ENCODE measurements around the gene SRGAP3. TPM values are rescaled to one million over a fixed set of nuclear protein-coding genes. Genes with fewer than 3 reads are reported as not detected.

The SRGAP3 gene
- total RNA-seq, 5 donors from 2014 or later (not counting 1 experiment from before 2014, with no cell fraction given): 1.4 to 4.4 (median 2.8) TPM

DNA sequence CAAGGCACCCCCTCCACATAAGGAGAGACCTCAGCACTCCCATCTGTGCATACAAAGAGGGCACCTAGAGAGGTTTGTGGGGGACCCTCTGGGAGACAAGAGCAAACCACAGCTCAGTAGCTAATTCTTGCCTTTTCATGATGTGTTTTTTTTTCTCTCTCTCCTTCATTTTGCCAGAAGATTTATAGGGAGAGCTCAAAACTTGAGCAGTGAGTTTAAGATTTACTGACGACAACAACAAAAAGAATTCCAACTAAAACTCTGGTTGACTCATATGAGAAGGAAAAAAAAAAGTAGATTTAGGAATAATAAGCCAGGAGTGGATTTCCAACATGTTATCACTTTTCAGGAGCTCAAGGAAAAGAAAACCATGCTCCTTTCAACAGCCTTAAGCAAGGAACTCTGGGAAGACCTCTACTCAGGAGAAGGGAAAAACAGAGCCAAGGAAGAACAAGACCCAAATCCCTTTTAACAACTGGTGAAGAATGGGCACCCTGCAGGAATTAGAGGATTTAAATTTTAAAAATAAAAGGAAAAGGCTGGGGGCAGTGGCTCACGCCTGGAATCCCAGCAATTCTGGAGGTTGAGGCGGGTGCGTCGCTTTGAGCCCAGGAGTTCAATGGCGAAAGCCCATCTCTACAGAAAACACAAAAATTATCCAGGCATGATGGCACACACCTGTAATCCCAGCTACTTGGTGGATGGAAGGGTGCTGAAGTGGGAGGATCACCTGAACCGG is 228.0 kb downstream of the SRGAP3 start:
- H3K4me1 Mint-ChIP-seq: no peaks in the 10 kb centered on the region
- ATAC-seq (replicated peaks in 1 of 4) (no peak), DNase-seq (no peak)
- no peaks in the 10 kb centered on the region for H3K9me3 Mint-ChIP-seq
- no peak overlapping the region for H3K4me3 Mint-ChIP-seq
- no peaks in the 10 kb centered on the region for H3K9me3 ChIP-seq
- POLR2A ChIA-PET: interaction anchor here in 1 of 2 donors (0.6 kb wide), 1 partner anchor 29 kb away, joined by 3 read pairs; no protein-coding TSS in a partner anchor
- no peak overlapping the region for H3K27ac Mint-ChIP-seq
- no peaks in the 10 kb centered on the region for H3K4me1 ChIP-seq (ENCODE audit: control insufficient read depth in 1 of 2, extremely low read depth in 1 of 2, insufficient read depth in 2 of 2, low read length in 2 of 2)
- H3K27me3 ChIP-seq (replicated peaks in 1 of 2; ENCODE audit: control insufficient read depth in 2 of 2, extremely low read depth in 1 of 2, insufficient read depth in 2 of 2, low read length in 1 of 2): no peaks in the 10 kb centered on the region
- H3K36me3 Mint-ChIP-seq: no peaks in the 10 kb centered on the region
- CTCF ChIA-PET: interaction anchor here in 1 of 2 donors (0.6 kb wide), 1 partner anchor 50 kb away, joined by 3 read pairs; no protein-coding TSS in a partner anchor
- no peaks in the 10 kb centered on the region for H3K36me3 ChIP-seq (ENCODE audit: control insufficient read depth in 2 of 2, extremely low read depth in 1 of 2, insufficient read depth in 1 of 2, low read length in 1 of 2)
- H3K27me3 Mint-ChIP-seq: no peaks in the 10 kb centered on the region
- no peak overlapping the region for H3K4me3 ChIP-seq (ENCODE audit: control insufficient read depth in 1 of 2, extremely low read depth in 1 of 2, low read length in 1 of 2)
- H3K27ac ChIP-seq (ENCODE audit: low read length): no peak overlapping the region
- 88% methylated on average over 1 of the region's 7 CpGs for WGBS (ENCODE audit: insufficient coverage)

DNA sequence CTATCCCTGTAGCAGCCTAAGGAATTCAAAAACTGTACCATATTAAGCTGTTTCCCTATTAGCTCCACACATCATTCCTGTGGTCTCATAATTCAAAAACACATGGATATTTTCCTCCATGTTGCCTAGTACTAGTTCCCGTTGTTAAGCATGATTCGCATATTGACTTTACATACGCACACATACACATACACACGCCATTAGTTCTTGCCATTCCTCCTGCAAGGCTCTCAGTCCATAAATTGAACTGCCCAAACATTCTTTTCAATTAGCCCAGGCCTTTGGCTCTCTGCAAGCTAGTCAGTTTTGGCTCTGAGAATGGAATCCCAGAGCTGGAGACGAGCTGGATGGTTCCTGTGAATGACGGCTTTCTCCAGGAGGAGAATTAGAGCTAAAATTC is 229.0 kb downstream of the SRGAP3 start:
- ATAC-seq (replicated peaks in 1 of 4) (no peak), DNase-seq (no peak)
- no peaks in the 10 kb centered on the region for H3K36me3 Mint-ChIP-seq
- Histone ChIP-seq H3K27ac (ENCODE audit: low read length) (no peak overlapping the region), H3K9me3 (no peaks in the 10 kb centered on the region), H3K4me1 (ENCODE audit: control insufficient read depth in 1 of 2, extremely low read depth in 1 of 2, insufficient read depth in 2 of 2, low read length in 2 of 2) (no peaks in the 10 kb centered on the region), H3K4me3 (ENCODE audit: control insufficient read depth in 1 of 2, extremely low read depth in 1 of 2, low read length in 1 of 2) (no peak overlapping the region), H3K36me3 (ENCODE audit: control insufficient read depth in 2 of 2, extremely low read depth in 1 of 2, insufficient read depth in 1 of 2, low read length in 1 of 2) (no peaks in the 10 kb centered on the region), H3K27me3 (replicated peaks in 1 of 2; ENCODE audit: control insufficient read depth in 2 of 2, extremely low read depth in 1 of 2, insufficient read depth in 2 of 2, low read length in 1 of 2) (no peaks in the 10 kb centered on the region)
- 89% methylated on average over 6 of the region's 6 CpGs for WGBS (ENCODE audit: insufficient coverage)
- no peaks in the 10 kb centered on the region for H3K4me1 Mint-ChIP-seq
- H3K27me3 Mint-ChIP-seq: no peaks in the 10 kb centered on the region
- no peaks in the 10 kb centered on the region for H3K9me3 Mint-ChIP-seq
- ChIA-PET POLR2A (no interaction called here), CTCF (no interaction called here)
- H3K4me3 Mint-ChIP-seq: no peak overlapping the region
- no peak overlapping the region for H3K27ac Mint-ChIP-seq

DNA sequence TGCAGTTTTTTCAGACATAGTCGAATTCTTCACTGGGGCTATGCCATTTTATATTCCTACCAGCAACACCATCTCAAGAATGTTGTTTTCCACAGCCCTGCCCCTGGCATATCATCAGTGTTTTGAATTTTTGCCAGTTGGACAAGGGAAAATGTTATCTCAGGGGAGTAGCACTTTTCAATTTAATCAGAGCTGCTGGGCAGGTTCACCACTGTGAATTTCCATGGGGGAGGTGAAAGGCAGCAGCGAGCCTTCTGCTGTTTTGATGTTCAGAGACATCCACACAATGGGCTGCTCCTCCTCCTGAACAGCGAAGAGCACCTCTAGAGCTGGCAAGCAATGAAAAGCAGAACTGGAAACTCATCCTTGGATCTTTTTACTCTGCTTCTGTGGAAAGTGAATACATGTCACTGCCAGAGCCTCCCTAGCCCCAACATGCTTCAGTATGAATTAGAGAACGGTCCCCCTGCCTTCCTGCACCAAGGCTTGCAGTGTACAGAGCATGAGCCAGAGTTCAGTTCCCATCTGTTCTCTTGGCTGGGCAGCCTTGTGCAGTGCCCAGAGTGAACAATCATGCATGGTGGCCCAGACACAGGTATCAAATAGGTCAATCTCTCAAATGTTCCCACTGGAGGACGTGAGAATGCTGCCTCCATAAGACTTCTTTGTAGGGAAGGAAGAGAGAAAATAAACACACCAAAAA is 230.0 kb downstream of the SRGAP3 start:
- no peak overlapping the region for H3K27ac Mint-ChIP-seq
- no peak overlapping the region for H3K4me3 Mint-ChIP-seq
- no peaks in the 10 kb centered on the region for H3K27me3 ChIP-seq (replicated peaks in 1 of 2; ENCODE audit: control insufficient read depth in 2 of 2, extremely low read depth in 1 of 2, insufficient read depth in 2 of 2, low read length in 1 of 2)
- no peaks in the 10 kb centered on the region for H3K9me3 Mint-ChIP-seq
- no peak for DNase-seq
- CTCF ChIA-PET: no interaction called here
- ATAC-seq (replicated peaks in 1 of 4): no peak
- peaks cover 0 to 3% of the 10 kb centered on the region in 2 donors for H3K27me3 Mint-ChIP-seq
- H3K4me1 ChIP-seq (ENCODE audit: control insufficient read depth in 1 of 2, extremely low read depth in 1 of 2, insufficient read depth in 2 of 2, low read length in 2 of 2): no peaks in the 10 kb centered on the region
- POLR2A ChIA-PET: no interaction called here
- H3K36me3 Mint-ChIP-seq: peaks cover 4% of the 10 kb centered on the region
- H3K36me3 ChIP-seq (ENCODE audit: control insufficient read depth in 2 of 2, extremely low read depth in 1 of 2, insufficient read depth in 1 of 2, low read length in 1 of 2): no peaks in the 10 kb centered on the region
- H3K4me3 ChIP-seq (ENCODE audit: control insufficient read depth in 1 of 2, extremely low read depth in 1 of 2, low read length in 1 of 2): no peak overlapping the region
- no peak overlapping the region for H3K27ac ChIP-seq (ENCODE audit: low read length)
- 79% methylated on average over 3 of the region's 5 CpGs for WGBS (ENCODE audit: insufficient coverage)
- H3K4me1 Mint-ChIP-seq: no peaks in the 10 kb centered on the region
- no peaks in the 10 kb centered on the region for H3K9me3 ChIP-seq

DNA sequence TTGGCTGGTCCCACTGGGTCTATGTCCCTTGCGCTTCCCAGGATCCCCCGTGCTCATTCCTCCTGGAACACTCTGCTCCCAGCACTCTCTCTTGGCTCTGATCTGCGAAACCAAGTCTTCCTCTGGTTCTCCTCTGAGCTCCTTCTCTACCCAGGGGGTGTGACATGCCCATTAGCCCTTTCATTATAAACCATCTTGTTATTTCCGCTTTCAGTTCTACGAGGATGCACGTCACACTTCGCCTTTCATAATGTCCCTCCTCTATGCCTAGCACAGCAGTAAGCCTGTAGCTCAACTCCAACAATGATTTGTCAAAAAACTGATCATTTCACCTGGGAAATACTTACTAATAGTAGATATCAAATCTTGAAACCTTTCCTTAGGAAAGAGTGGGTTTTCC is 234.2 kb downstream of the SRGAP3 start:
- DNase-seq (no peak), ATAC-seq (replicated peaks in 1 of 4) (no peak)
- H3K9me3 Mint-ChIP-seq: no peaks in the 10 kb centered on the region
- no peak overlapping the region for H3K4me3 Mint-ChIP-seq
- Histone ChIP-seq H3K36me3 (ENCODE audit: control insufficient read depth in 2 of 2, extremely low read depth in 1 of 2, insufficient read depth in 1 of 2, low read length in 1 of 2) (peaks cover 0 to 5% of the 10 kb centered on the region in 2 donors), H3K4me1 (ENCODE audit: control insufficient read depth in 1 of 2, extremely low read depth in 1 of 2, insufficient read depth in 2 of 2, low read length in 2 of 2) (peaks cover 0 to 5% of the 10 kb centered on the region in 2 experiments), H3K27me3 (replicated peaks in 1 of 2; ENCODE audit: control insufficient read depth in 2 of 2, extremely low read depth in 1 of 2, insufficient read depth in 2 of 2, low read length in 1 of 2) (no peaks in the 10 kb centered on the region), H3K27ac (ENCODE audit: low read length) (no peak overlapping the region), H3K4me3 (ENCODE audit: control insufficient read depth in 1 of 2, extremely low read depth in 1 of 2, low read length in 1 of 2) (no peak overlapping the region), H3K9me3 (no peaks in the 10 kb centered on the region)
- no peak overlapping the region for H3K27ac Mint-ChIP-seq
- ChIA-PET POLR2A (no interaction called here), CTCF (no interaction called here)
- 89% methylated on average over 5 of the region's 7 CpGs for WGBS (ENCODE audit: insufficient coverage)
- H3K27me3 Mint-ChIP-seq: peaks cover 0 to 3% of the 10 kb centered on the region in 2 donors
- peaks cover 13 to 16% (median 13%) of the 10 kb centered on the region in 3 donors for H3K4me1 Mint-ChIP-seq
- peaks cover 6% of the 10 kb centered on the region for H3K36me3 Mint-ChIP-seq

DNA sequence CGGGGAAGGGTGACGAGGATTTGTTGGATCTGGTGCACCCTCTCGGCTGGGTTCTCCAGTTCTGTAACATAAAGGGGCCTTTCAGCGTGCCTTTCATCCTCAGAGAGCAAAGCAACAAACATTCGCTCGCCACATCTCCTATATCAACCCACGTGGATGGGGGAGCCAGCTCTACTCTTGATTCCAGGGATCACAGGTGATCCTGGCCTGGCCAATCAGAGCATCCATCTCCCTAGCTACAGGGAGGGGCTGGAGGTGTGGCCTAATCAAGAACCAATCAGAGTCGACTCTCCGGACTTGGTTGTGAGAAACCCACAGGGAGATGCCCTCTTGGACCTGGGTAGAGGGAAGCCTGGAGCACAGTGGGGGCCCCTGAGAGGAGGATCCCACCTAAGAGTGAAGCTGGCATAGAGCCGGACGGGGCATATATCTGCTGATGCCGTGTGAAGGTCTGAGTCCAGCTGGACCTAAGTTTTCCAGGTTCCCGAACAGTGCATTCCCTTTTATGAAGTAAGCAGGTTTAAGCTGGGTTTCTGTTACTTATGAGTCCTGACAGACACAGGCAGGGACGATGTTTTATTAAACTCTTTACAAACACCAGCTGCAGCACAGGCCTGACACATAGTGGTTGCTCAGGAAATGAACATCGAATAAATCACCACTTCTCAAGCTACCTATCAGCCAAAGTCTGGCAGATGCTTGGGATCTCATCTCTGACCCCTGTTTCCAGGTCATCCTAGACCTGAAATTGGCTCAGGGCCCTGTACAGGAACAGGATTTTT is 235.5 kb downstream of the SRGAP3 start:
- Histone ChIP-seq H3K9me3 (no peaks in the 10 kb centered on the region), H3K27ac (ENCODE audit: low read length) (no peak overlapping the region), H3K36me3 (ENCODE audit: control insufficient read depth in 2 of 2, extremely low read depth in 1 of 2, insufficient read depth in 1 of 2, low read length in 1 of 2) (peaks cover 0 to 7% of the 10 kb centered on the region in 2 donors), H3K4me1 (ENCODE audit: control insufficient read depth in 1 of 2, extremely low read depth in 1 of 2, insufficient read depth in 2 of 2, low read length in 2 of 2) (peaks cover 0 to 5% of the 10 kb centered on the region in 2 experiments), H3K4me3 (ENCODE audit: control insufficient read depth in 1 of 2, extremely low read depth in 1 of 2, low read length in 1 of 2) (no peak overlapping the region), H3K27me3 (replicated peaks in 1 of 2; ENCODE audit: control insufficient read depth in 2 of 2, extremely low read depth in 1 of 2, insufficient read depth in 2 of 2, low read length in 1 of 2) (no peaks in the 10 kb centered on the region)
- no peak overlapping the region for H3K27ac Mint-ChIP-seq
- H3K36me3 Mint-ChIP-seq: peaks cover 6% of the 10 kb centered on the region
- no peak overlapping the region for H3K4me3 Mint-ChIP-seq
- CTCF ChIA-PET: no interaction called here
- 91% methylated on average over 7 of the region's 15 CpGs for WGBS (ENCODE audit: insufficient coverage)
- no peak for DNase-seq
- no peaks in the 10 kb centered on the region for H3K9me3 Mint-ChIP-seq
- peaks cover 0 to 3% of the 10 kb centered on the region in 2 donors for H3K27me3 Mint-ChIP-seq
- POLR2A ChIA-PET: no interaction called here
- H3K4me1 Mint-ChIP-seq: peaks cover 13 to 16% (median 13%) of the 10 kb centered on the region in 3 donors
- no peak for ATAC-seq (replicated peaks in 1 of 4)

DNA sequence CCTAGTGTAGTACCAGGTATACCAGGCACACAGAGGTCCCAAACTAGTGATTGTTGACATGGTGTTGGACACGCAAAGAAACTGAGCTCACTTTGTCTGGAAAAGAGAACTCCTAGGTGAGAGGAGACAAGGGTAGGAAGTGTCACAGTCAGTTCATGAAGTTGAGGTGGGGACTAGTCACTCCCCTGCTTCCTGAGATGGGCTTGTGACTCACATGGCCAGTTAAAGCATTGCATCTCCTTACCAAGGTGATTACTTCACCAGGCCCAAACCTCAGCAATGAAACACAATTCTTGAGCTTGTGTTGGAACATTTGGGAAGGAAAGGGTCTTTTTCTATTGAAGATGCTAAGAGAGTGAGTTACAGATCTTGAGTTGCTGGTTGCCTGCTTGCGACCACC is 236.9 kb downstream of the SRGAP3 start:
- 100% methylated on average over 1 of the region's 2 CpGs for WGBS (ENCODE audit: insufficient coverage)
- no peak overlapping the region for H3K4me3 Mint-ChIP-seq
- peaks cover 0 to 3% of the 10 kb centered on the region in 2 donors for H3K27me3 Mint-ChIP-seq
- H3K9me3 Mint-ChIP-seq: no peaks in the 10 kb centered on the region
- no peaks in the 10 kb centered on the region for H3K9me3 ChIP-seq
- no peak overlapping the region for H3K4me3 ChIP-seq (ENCODE audit: control insufficient read depth in 1 of 2, extremely low read depth in 1 of 2, low read length in 1 of 2)
- peaks cover 6% of the 10 kb centered on the region for H3K36me3 Mint-ChIP-seq
- POLR2A ChIA-PET: interaction anchor here in 1 of 2 donors (0.6 to 0.7 kb wide), 2 partner anchors 387 to 478 kb away, joined by 3 to 11 read pairs; no protein-coding TSS in a partner anchor
- no peak overlapping the region for H3K27ac Mint-ChIP-seq
- peaks cover 0 to 7% of the 10 kb centered on the region in 2 donors for H3K36me3 ChIP-seq (ENCODE audit: control insufficient read depth in 2 of 2, extremely low read depth in 1 of 2, insufficient read depth in 1 of 2, low read length in 1 of 2)
- DNase-seq (no peak), ATAC-seq (replicated peaks in 1 of 4) (peak in 1 of 4 experiments; percentile 51)
- H3K27me3 ChIP-seq (replicated peaks in 1 of 2; ENCODE audit: control insufficient read depth in 2 of 2, extremely low read depth in 1 of 2, insufficient read depth in 2 of 2, low read length in 1 of 2): no peaks in the 10 kb centered on the region
- peaks cover 13 to 16% (median 13%) of the 10 kb centered on the region in 3 donors for H3K4me1 Mint-ChIP-seq
- CTCF ChIA-PET: no interaction called here
- H3K4me1 ChIP-seq (ENCODE audit: control insufficient read depth in 1 of 2, extremely low read depth in 1 of 2, insufficient read depth in 2 of 2, low read length in 2 of 2): peaks cover 0 to 5% of the 10 kb centered on the region in 2 experiments
- H3K27ac ChIP-seq (ENCODE audit: low read length): no peak overlapping the region
